ENCODE results near the gene PLRG1. TPM values are rescaled to one million over a fixed set of nuclear protein-coding genes. Genes with fewer than 3 reads are reported as not detected.

Gene PLRG1
- polyA plus RNA-seq, 1 donor from 2014 or later = 133 TPM

DNA sequence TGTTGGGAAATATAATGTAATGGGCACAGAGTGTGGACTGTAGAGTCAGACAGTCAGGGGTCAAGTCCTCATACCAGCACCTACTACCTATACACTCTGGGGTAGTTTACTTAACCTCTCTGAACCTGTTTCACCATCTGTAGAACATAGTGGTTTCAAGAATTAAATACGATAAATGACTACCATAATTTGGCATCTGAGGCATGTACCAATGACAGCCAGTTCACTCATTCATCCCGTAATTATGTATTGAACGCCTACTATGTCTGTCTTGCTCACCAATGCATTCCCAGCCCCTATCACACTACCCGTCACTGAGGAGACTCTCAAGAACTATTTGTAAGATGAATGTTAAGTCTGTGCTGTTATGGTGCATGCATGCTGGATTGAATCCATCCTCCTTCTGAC, 10.6 kb upstream of the PLRG1 start:
- H3F3A ChIP-seq (ENCODE audit: insufficient read depth, low read length, poor library complexity, severe bottlenecking) = no peaks in the 10 kb centered on the region
- no peaks in the 10 kb centered on the region for H3K79me2 ChIP-seq (replicated peaks; ENCODE audit: insufficient read depth, low read length)
- no peaks in the 10 kb centered on the region for H3K36me3 ChIP-seq (ENCODE audit: insufficient read depth, low read length)
- H4K20me1 ChIP-seq (ENCODE audit: insufficient read depth) = no peaks in the 10 kb centered on the region
- no peak overlapping the region for H3K9ac ChIP-seq (ENCODE audit: low read length)
- no peak overlapping the region for H3K27ac ChIP-seq (ENCODE audit: low read length)
- H3K4me3 ChIP-seq (ENCODE audit: low read length) = no peak overlapping the region
- no peaks in the 10 kb centered on the region for H3K9me2 ChIP-seq (ENCODE audit: insufficient read depth, low read length)
- H3K27me3 ChIP-seq (ENCODE audit: insufficient read depth, low read depth, low read length) = no peaks in the 10 kb centered on the region
- H2AFZ ChIP-seq (ENCODE audit: low read depth, low read length) = no peak overlapping the region
- TF ChIP-seq TAF1 (IDR thresholded peaks at IDR 0.05; ENCODE audit: low read depth) (no peak), CTCF (IDR thresholded peaks at IDR 0.05; ENCODE audit: poor library complexity, severe bottlenecking) (no peak), EP300 (conservative IDR thresholded peaks at IDR 0.05; ENCODE audit: poor library complexity, severe bottlenecking) (no peak), EZH2 (IDR thresholded peaks at IDR 0.05; ENCODE audit: borderline replicate concordance, insufficient read depth, low read length, poor library complexity, severe bottlenecking) (no peak), RAD21 (conservative IDR thresholded peaks at IDR 0.05) (no peak), SMC3 (conservative IDR thresholded peaks at IDR 0.05; ENCODE audit: poor library complexity) (no peak)
- H3K9me3 ChIP-seq (ENCODE audit: low read length) = no peaks in the 10 kb centered on the region
- H3K4me2 ChIP-seq (ENCODE audit: low read length) = no peak overlapping the region

GRCh38 chr4:154560419-154560801, 10.2 kb upstream of the PLRG1 start:
- Histone ChIP-seq H3K79me2 (replicated peaks; ENCODE audit: insufficient read depth, low read length) (no peaks in the 10 kb centered on the region), H3K9me3 (ENCODE audit: low read length) (no peaks in the 10 kb centered on the region), H3K4me3 (ENCODE audit: low read length) (no peak overlapping the region), H4K20me1 (ENCODE audit: insufficient read depth) (no peaks in the 10 kb centered on the region), H3K27ac (ENCODE audit: low read length) (no peak overlapping the region), H3K4me2 (ENCODE audit: low read length) (no peak overlapping the region), H3K27me3 (ENCODE audit: insufficient read depth, low read depth, low read length) (no peaks in the 10 kb centered on the region), H3K9ac (ENCODE audit: low read length) (no peak overlapping the region), H3K36me3 (ENCODE audit: insufficient read depth, low read length) (no peaks in the 10 kb centered on the region), H3F3A (ENCODE audit: insufficient read depth, low read length, poor library complexity, severe bottlenecking) (no peaks in the 10 kb centered on the region), H3K9me2 (ENCODE audit: insufficient read depth, low read length) (no peaks in the 10 kb centered on the region), H2AFZ (ENCODE audit: low read depth, low read length) (no peak overlapping the region)
- TF ChIP-seq, protein P1, sequence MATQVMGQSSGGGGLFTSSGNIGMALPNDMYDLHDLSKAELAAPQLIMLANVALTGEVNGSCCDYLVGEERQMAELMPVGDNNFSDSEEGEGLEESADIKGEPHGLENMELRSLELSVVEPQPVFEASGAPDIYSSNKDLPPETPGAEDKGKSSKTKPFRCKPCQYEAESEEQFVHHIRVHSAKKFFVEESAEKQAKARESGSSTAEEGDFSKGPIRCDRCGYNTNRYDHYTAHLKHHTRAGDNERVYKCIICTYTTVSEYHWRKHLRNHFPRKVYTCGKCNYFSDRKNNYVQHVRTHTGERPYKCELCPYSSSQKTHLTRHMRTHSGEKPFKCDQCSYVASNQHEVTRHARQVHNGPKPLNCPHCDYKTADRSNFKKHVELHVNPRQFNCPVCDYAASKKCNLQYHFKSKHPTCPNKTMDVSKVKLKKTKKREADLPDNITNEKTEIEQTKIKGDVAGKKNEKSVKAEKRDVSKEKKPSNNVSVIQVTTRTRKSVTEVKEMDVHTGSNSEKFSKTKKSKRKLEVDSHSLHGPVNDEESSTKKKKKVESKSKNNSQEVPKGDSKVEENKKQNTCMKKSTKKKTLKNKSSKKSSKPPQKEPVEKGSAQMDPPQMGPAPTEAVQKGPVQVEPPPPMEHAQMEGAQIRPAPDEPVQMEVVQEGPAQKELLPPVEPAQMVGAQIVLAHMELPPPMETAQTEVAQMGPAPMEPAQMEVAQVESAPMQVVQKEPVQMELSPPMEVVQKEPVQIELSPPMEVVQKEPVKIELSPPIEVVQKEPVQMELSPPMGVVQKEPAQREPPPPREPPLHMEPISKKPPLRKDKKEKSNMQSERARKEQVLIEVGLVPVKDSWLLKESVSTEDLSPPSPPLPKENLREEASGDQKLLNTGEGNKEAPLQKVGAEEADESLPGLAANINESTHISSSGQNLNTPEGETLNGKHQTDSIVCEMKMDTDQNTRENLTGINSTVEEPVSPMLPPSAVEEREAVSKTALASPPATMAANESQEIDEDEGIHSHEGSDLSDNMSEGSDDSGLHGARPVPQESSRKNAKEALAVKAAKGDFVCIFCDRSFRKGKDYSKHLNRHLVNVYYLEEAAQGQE (IDR thresholded peaks at IDR 0.05; ENCODE audit: borderline replicate concordance) = no peak
- TF ChIP-seq TAF1 (IDR thresholded peaks at IDR 0.05; ENCODE audit: low read depth) (no peak), MXI1 (conservative IDR thresholded peaks at IDR 0.05; ENCODE audit: poor library complexity, severe bottlenecking) (no peak), RAD21 (conservative IDR thresholded peaks at IDR 0.05) (no peak), EP300 (conservative IDR thresholded peaks at IDR 0.05; ENCODE audit: poor library complexity, severe bottlenecking) (no peak), POLR2AphosphoS5 (IDR thresholded peaks at IDR 0.05) (no peak), SMC3 (conservative IDR thresholded peaks at IDR 0.05; ENCODE audit: poor library complexity) (no peak), CTCF (IDR thresholded peaks at IDR 0.05; ENCODE audit: poor library complexity, severe bottlenecking) (no peak), EZH2 (IDR thresholded peaks at IDR 0.05; ENCODE audit: borderline replicate concordance, insufficient read depth, low read length, poor library complexity, severe bottlenecking) (no peak)

Measured in neural cell (in vitro differentiated cells).